OCI-LY7 (cell line): ENCODE measurements around the gene PALD1. TPM values are rescaled to one million over a fixed set of nuclear protein-coding genes. Genes with fewer than 3 reads are reported as not detected.

Source experiments
- BruUV-seq: library from RNA; stranded (reverse); fragments of 400-500 nt; replicated peaks from 2 replicates; lab custom pipeline; 2021; lab: Mats Ljungman, UMichigan
- CTCF ChIA-PET: fragments of 300-600 bp; sonication (Branson Sonifier 250); formaldehyde crosslinking; loops from one replicate; lab custom pipeline; 2022; ENCODE audit warnings: antibody characterized with exemption; ENCODE audit not compliant: unreplicated experiment; lab: Charles Lee
- POLR2A ChIA-PET: fragments of 300-600 bp; sonication (Branson Sonifier 250); formaldehyde crosslinking; loops from one replicate; lab custom pipeline; 2022; ENCODE audit warnings: antibody characterized with exemption; lab: Charles Lee
- DNase-seq: peaks from one replicate; pipeline ENCODE4 v3.0.0-alpha.2; 2015; ENCODE audit warnings: low spot score
- H2AFZ ChIP-seq: fragments of 200-600 bp; sonication (generic), shearing (Covaris generic); 2 replicates; pipeline ENCODE4 v1.6.1; 2014; ENCODE audit warnings: mild to moderate bottlenecking, antibody characterized with exemption, low read length, moderate library complexity
- H3K27ac ChIP-seq: fragments of 200-600 bp; sonication (generic); 2 replicates; pipeline ENCODE4 v1.5.1; 2014; ENCODE audit warnings: mixed run types, low read depth, mild to moderate bottlenecking, moderate library complexity, low read length, inconsistent platforms; ENCODE audit not compliant: poor library complexity, severe bottlenecking
- H3K36me3 ChIP-seq: fragments of 200-600 bp; sonication (generic); 2 replicates; pipeline ENCODE4 v1.6.1; 2014; ENCODE audit warnings: mild to moderate bottlenecking, antibody characterized with exemption, low read length, moderate library complexity, mixed read lengths; ENCODE audit not compliant: insufficient read depth
- H3K4me1 ChIP-seq: fragments of 200-600 bp; sonication (generic); 2 replicates; pipeline ENCODE4 v1.5.1; 2014; ENCODE audit warnings: mild to moderate bottlenecking, low read length; ENCODE audit not compliant: insufficient read depth, poor library complexity, severe bottlenecking
- H3K4me2 ChIP-seq: fragments of 200-600 bp; sonication (generic); 2 replicates; pipeline ENCODE4 v1.6.1; 2014; ENCODE audit warnings: mild to moderate bottlenecking, low read length
- H3K4me3 ChIP-seq: fragments of 200-600 bp; sonication (generic); 2 replicates; pipeline ENCODE4 v1.5.1; 2014; ENCODE audit warnings: mild to moderate bottlenecking, low read depth, low read length; ENCODE audit not compliant: poor library complexity, severe bottlenecking
- H3K79me2 ChIP-seq: fragments of 200-600 bp; sonication (generic); 2 replicates; pipeline ENCODE4 v1.6.1; 2016; ENCODE audit warnings: low read depth, mild to moderate bottlenecking, low read length, moderate library complexity, mixed read lengths; ENCODE audit not compliant: insufficient read depth
- H3K9me2 ChIP-seq: fragments of 200-600 bp; sonication (generic); 2 replicates; pipeline ENCODE4 v1.6.1; 2016; ENCODE audit warnings: mild to moderate bottlenecking, low read length, mixed read lengths; ENCODE audit not compliant: insufficient read depth
- H3K9me3 ChIP-seq: fragments of 200-600 bp; sonication (generic); 2 replicates; pipeline ENCODE4 v1.6.1; 2014; ENCODE audit warnings: mild to moderate bottlenecking, mixed run types, low read length, mixed read lengths
- H4K20me1 ChIP-seq: fragments of 200-600 bp; sonication (generic); 2 replicates; pipeline ENCODE4 v1.6.1; 2014; ENCODE audit warnings: mild to moderate bottlenecking, antibody characterized with exemption, low read length, moderate library complexity, mixed read lengths; ENCODE audit not compliant: insufficient read depth
- CTCF ChIP-seq: fragments of 200-600 bp; sonication (generic); conservative IDR thresholded peaks from 2 replicates; pipeline ENCODE4 v1.5.1; 2014; ENCODE audit warnings: mild to moderate bottlenecking, antibody characterized with exemption, low read length, moderate library complexity, mixed read lengths
- EZH2phosphoT487 ChIP-seq: fragments of 200-600 bp; sonication (generic); IDR thresholded peaks from 2 replicates; pipeline ENCODE4 v1.6.1; 2018; ENCODE audit warnings: low read depth, borderline replicate concordance, mild to moderate bottlenecking, mixed run types, antibody characterized with exemption, low read length, moderate library complexity, mixed read lengths
- intact Hi-C: fragments of 100-400 bp; cut with micrococcal nuclease; formaldehyde crosslinking; loops from one replicate; pipeline ENCODE4 v1.10.0; 2022; ENCODE audit not compliant: unreplicated experiment
- total RNA-seq, 2 experiments: library from RNA; depleted of rRNA in 1 of 2; stranded (reverse); fragments of >200 nt in 1 of 2; shearing (Covaris generic) in 1 of 2; gene quantifications; 2 replicates each; pipeline ENCODE4 v1.2.3, GENCODE V29; 2014 to 2022

Gene PALD1
- total RNA-seq, 2 experiments from 2014 or later, result 52.7 to 66.7 TPM

GRCh38 chr10:70435241-70436085 lies 43.1 kb upstream of the PALD1 start:
- H3K36me3 ChIP-seq, result peaks cover 1% of the 10 kb centered on the region; the same call in 1 of the 2 replicates
- no peak for DNase-seq
- no peaks in the 10 kb centered on the region for H3K9me2 ChIP-seq
- intact Hi-C loops, result no loop called here
- no peak overlapping the region for H3K4me3 ChIP-seq
- no TSS peak for BruUV-seq
- ChIA-PET CTCF (interaction anchor here (0.6 kb wide), 1 partner anchor 30 kb away, joined by 3 read pairs; no protein-coding TSS in a partner anchor), POLR2A (no interaction called here)
- H3K27ac ChIP-seq, result no peak overlapping the region
- H3K9me3 ChIP-seq, result no peaks in the 10 kb centered on the region
- H3K79me2 ChIP-seq, result no peaks in the 10 kb centered on the region
- H4K20me1 ChIP-seq, result no peaks in the 10 kb centered on the region
- H3K4me2 ChIP-seq, result no peak overlapping the region
- no peak overlapping the region for H2AFZ ChIP-seq
- no peak for TF ChIP-seq CTCF
- TF ChIP-seq EZH2phosphoT487, result no peak
- no peaks in the 10 kb centered on the region for H3K4me1 ChIP-seq

- Histone ChIP-seq H3K4me1 (no peaks in the 10 kb centered on the region), H2AFZ (no peak overlapping the region), H3K4me2 (no peak overlapping the region), H3K36me3 (no peaks in the 10 kb centered on the region), H3K79me2 (no peaks in the 10 kb centered on the region), H3K27ac (no peak overlapping the region), H4K20me1 (no peaks in the 10 kb centered on the region), H3K9me2 (no peaks in the 10 kb centered on the region), H3K4me3 (no peak overlapping the region), H3K9me3 (no peaks in the 10 kb centered on the region)
- CTCF ChIA-PET, result interaction anchor here (0.8 kb wide), 1 partner anchor 321 kb away, joined by 3 read pairs; no protein-coding TSS in a partner anchor
- POLR2A ChIA-PET, result interaction anchor here (0.7 to 1.2 kb wide), 3 partner anchors 10 to 322 kb away, joined by 3 read pairs; no protein-coding TSS in a partner anchor
- no TSS peak for BruUV-seq
- no peak for TF ChIP-seq CTCF
- no peak for TF ChIP-seq EZH2phosphoT487
- DNase-seq, result no peak
- intact Hi-C loops, result no loop called here
Observed at GRCh38 chr10:70437721-70438120, 40.8 kb upstream of the PALD1 start.
